NT2/D1 (cell line): ENCODE measurements around the gene HNRNPUL2.

Experiments
- YY1 ChIP-seq: IDR thresholded peaks from 2 replicates; pipeline ENCODE4 v1.6.1; 2011; ENCODE audit not compliant: insufficient read length, insufficient read depth
- ZNF274 ChIP-seq: IDR thresholded peaks from 2 replicates; pipeline ENCODE4 v1.6.1; 2011; ENCODE audit warnings: mild to moderate bottlenecking, low read depth, low read length

DNA sequence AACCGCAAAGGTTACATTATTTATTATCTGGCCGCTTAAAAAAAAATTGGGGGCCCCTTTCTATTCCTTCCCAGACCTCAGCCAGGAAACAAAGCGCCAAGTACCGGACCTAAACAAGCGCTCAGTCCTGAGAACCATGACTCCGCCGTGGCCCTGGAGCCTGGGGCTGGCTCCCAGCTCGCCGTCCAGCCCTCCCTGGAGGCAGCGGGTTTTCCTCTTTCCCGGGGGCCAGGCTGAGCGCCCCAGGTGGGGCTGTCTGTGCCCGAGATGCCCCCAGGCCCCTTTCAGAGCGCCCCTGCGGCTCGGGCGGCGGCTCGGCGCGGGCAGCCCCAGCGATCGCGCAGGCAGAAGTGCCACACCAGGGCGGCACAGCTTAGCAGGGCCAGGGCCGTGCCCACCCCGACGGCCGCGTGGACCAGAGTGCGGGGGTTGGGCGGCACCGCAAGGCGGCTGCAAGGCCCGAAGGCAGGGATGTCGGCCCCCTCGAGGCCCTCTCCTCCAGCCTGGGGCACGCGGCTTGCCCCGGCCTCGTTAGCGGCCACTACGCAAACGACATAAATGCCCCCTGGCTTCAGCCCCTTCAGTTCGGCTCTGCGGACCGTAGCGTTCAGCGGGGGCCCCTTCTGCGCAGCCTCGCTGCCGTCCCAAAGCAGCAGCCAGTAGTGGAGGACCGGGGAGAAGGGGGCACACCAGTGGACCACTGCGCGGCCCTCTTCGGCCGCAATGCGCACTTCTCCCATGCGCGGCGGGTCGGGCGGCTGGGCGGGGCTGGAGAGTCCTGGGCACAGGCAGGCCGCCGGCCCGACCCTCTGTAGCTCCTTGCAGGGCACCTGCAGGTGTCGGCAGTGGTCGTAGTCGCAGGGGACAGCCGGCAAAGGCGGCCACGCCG lies 39.5 kb downstream of the HNRNPUL2 start:
- TF ChIP-seq ZNF274: no peak
- no peak for TF ChIP-seq YY1
